Smooth muscle cell (in vitro differentiated cells): ENCODE results near the gene ZNF225. TPM values are rescaled to one million over a fixed set of nuclear protein-coding genes. Genes with fewer than 3 reads are reported as not detected.
"Not testable (repeated sequence)": the region's sequence is repeated elsewhere in the genome, so short reads cannot be mapped to it uniquely, and the experiment has no call there.

Source experiments
- DNase-seq: peaks from one replicate; lab custom pipeline; 2025; ENCODE audit not compliant: unreplicated experiment; lab: John Stamatoyannopoulos, UW
- H2AFZ ChIP-seq: fragments of 200-600 bp; sonication (generic); 2 replicates; pipeline ENCODE4 v1.6.0; 2016; ENCODE audit warnings: antibody characterized with exemption, low read depth, mild to moderate bottlenecking
- H3F3A ChIP-seq: fragments of 200-600 bp; sonication (generic); 2 replicates; pipeline ENCODE4 v1.6.0; 2017; ENCODE audit warnings: antibody characterized with exemption, low read depth
- H3K27ac ChIP-seq: fragments of 200-600 bp; sonication (generic); 2 replicates; pipeline ENCODE4 v1.5.1; 2016; ENCODE audit warnings: low read depth, mild to moderate bottlenecking
- H3K27me3 ChIP-seq: fragments of 200-600 bp; sonication (generic); 2 replicates; pipeline ENCODE4 v1.6.1; 2016; ENCODE audit warnings: low read depth, mild to moderate bottlenecking
- H3K36me3 ChIP-seq: fragments of 200-600 bp; sonication (generic); 2 replicates; pipeline ENCODE4 v1.5.1; 2016; ENCODE audit warnings: low read depth
- H3K4me1 ChIP-seq: fragments of 200-600 bp; sonication (generic); 2 replicates; pipeline ENCODE4 v1.5.1; 2016; ENCODE audit warnings: low read depth
- H3K4me2 ChIP-seq: fragments of 200-600 bp; sonication (generic); 2 replicates; pipeline ENCODE4 v1.6.0; 2016; ENCODE audit warnings: mild to moderate bottlenecking
- H3K4me3 ChIP-seq: fragments of 200-600 bp; sonication (generic); 2 replicates; pipeline ENCODE4 v1.5.1; 2016; ENCODE audit warnings: mild to moderate bottlenecking
- H3K79me2 ChIP-seq: fragments of 200-600 bp; sonication (generic); 2 replicates; pipeline ENCODE4 v1.6.0; 2016; ENCODE audit warnings: low read depth, mild to moderate bottlenecking
- H3K9ac ChIP-seq: fragments of 200-600 bp; sonication (generic); 2 replicates; pipeline ENCODE4 v1.6.0; 2016; ENCODE audit warnings: low read depth
- H3K9me3 ChIP-seq: fragments of 200-600 bp; sonication (generic); replicated peaks from 2 replicates; pipeline ENCODE4 v1.5.1; 2016; ENCODE audit warnings: low read depth
- H4K20me1 ChIP-seq: fragments of 200-600 bp; sonication (generic); 2 replicates; pipeline ENCODE4 v1.6.0; 2016; ENCODE audit warnings: low read depth
- WGBS: methylation state at CpG from one replicate; pipeline ENCODE4 v1.1.7; 2016; ENCODE audit warnings: low lambda C conversion rate; 5-methylcytosine and 5-hydroxymethylcytosine counted together
- polyA plus RNA-seq: library from polyadenylated mRNA; unstranded; fragments of >200 nt; fragmentation: Nextera tagmentation; extraction: Ambion mirVana; gene quantifications from 2 replicates; pipeline ENCODE4 v1.2.1, GENCODE V29; 2016
- total RNA-seq: library from RNA; depleted of rRNA; stranded (reverse); fragments of >200 nt; gene quantifications from 2 replicates; pipeline ENCODE4 v1.2.3, GENCODE V29; 2014
- TF ChIP-seq, protein P1 (sequence below): fragments of 200-600 bp; sonication (generic); IDR thresholded peaks from 2 replicates; pipeline ENCODE4 v1.5.1; 2017; ENCODE audit warnings: borderline replicate concordance, mild to moderate bottlenecking, antibody characterized with exemption; ENCODE audit not compliant: insufficient read depth, poor library complexity, severe bottlenecking

The ZNF225 gene
- total and polyA plus RNA-seq, 2 experiments from 2014 or later: 3.1 to 3.3 TPM

GRCh38 chr19:44109458-44109857, 3.7 kb upstream of the ZNF225 start:
- peaks cover 29% of the 10 kb centered on the region for H3K9me3 ChIP-seq
- peaks cover 34% of the 10 kb centered on the region for H3K36me3 ChIP-seq
- H3K4me2 ChIP-seq: no peak overlapping the region
- no peak for DNase-seq
- H3K27me3 ChIP-seq: no peaks in the 10 kb centered on the region
- no peak overlapping the region for H3K4me3 ChIP-seq
- H3K4me1 ChIP-seq: peaks cover 6% of the 10 kb centered on the region
- H4K20me1 ChIP-seq: no peaks in the 10 kb centered on the region
- H2AFZ ChIP-seq: no peak overlapping the region
- H3F3A ChIP-seq: peaks cover 4% of the 10 kb centered on the region
- TF ChIP-seq, protein P1, sequence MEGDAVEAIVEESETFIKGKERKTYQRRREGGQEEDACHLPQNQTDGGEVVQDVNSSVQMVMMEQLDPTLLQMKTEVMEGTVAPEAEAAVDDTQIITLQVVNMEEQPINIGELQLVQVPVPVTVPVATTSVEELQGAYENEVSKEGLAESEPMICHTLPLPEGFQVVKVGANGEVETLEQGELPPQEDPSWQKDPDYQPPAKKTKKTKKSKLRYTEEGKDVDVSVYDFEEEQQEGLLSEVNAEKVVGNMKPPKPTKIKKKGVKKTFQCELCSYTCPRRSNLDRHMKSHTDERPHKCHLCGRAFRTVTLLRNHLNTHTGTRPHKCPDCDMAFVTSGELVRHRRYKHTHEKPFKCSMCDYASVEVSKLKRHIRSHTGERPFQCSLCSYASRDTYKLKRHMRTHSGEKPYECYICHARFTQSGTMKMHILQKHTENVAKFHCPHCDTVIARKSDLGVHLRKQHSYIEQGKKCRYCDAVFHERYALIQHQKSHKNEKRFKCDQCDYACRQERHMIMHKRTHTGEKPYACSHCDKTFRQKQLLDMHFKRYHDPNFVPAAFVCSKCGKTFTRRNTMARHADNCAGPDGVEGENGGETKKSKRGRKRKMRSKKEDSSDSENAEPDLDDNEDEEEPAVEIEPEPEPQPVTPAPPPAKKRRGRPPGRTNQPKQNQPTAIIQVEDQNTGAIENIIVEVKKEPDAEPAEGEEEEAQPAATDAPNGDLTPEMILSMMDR: no peak
- H3K27ac ChIP-seq: no peak overlapping the region
- H3K9ac ChIP-seq: no peak overlapping the region
- peaks cover 8% of the 10 kb centered on the region for H3K79me2 ChIP-seq

GRCh38 chr19:44111910-44112463, 1.2 kb upstream of the ZNF225 start:
- H3K79me2 ChIP-seq: peaks cover 20% of the 10 kb centered on the region
- no peak for DNase-seq
- peak overlapping the region; percentile 91 for H3K4me2 ChIP-seq
- H3K9me3 ChIP-seq: peaks cover 15% of the 10 kb centered on the region
- peaks cover 28% of the 10 kb centered on the region for H3K36me3 ChIP-seq
- H3F3A ChIP-seq: peaks cover 4% of the 10 kb centered on the region
- WGBS: 16% methylated on average over 17 of the region's 17 CpGs
- peak overlapping the region; percentile 61 for H3K9ac ChIP-seq
- H3K4me1 ChIP-seq: peaks cover 8% of the 10 kb centered on the region
- peak overlapping the region; percentile 79 for H3K4me3 ChIP-seq
- H2AFZ ChIP-seq: peak overlapping the region; percentile 78
- TF ChIP-seq, protein P1: no peak
- H3K27me3 ChIP-seq: no peaks in the 10 kb centered on the region
- H3K27ac ChIP-seq: peak overlapping the region; percentile 58
- no peaks in the 10 kb centered on the region for H4K20me1 ChIP-seq

DNA sequence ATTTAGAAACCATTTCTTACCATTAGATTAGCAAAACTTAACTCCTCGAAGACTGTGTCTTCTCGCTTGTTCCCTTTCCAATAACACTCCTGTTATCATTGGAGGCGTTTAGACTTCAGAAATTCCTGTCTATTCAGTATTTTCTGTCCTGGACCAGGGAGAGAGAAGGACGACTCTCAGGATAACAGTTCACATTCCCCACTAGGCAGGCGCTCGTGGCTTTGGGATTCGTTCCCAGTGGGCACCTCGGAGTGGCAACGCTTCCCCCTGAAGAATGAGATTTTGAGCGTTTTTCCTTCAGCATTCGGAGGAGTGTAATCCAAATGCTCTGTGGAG, 429 bp upstream of the ZNF225 start:
- H3K27me3 ChIP-seq: no peaks in the 10 kb centered on the region
- H3K4me3 ChIP-seq: peak overlapping the region; percentile 79
- peaks cover 24% of the 10 kb centered on the region for H3K36me3 ChIP-seq
- DNase-seq: no peak
- H3K79me2 ChIP-seq: peaks cover 20% of the 10 kb centered on the region
- H3K4me2 ChIP-seq: peak overlapping the region; percentile 91
- H3K27ac ChIP-seq: peak overlapping the region; percentile 58
- H3K9ac ChIP-seq: peak overlapping the region; percentile 61
- peaks cover 8% of the 10 kb centered on the region for H3K4me1 ChIP-seq
- under 1% methylated on average over 11 of the region's 11 CpGs for WGBS
- peak overlapping the region; percentile 78 for H2AFZ ChIP-seq
- peaks cover 9% of the 10 kb centered on the region for H3K9me3 ChIP-seq
- TF ChIP-seq, protein P1: no peak
- peaks cover 4% of the 10 kb centered on the region for H3F3A ChIP-seq
- no peaks in the 10 kb centered on the region for H4K20me1 ChIP-seq

DNA sequence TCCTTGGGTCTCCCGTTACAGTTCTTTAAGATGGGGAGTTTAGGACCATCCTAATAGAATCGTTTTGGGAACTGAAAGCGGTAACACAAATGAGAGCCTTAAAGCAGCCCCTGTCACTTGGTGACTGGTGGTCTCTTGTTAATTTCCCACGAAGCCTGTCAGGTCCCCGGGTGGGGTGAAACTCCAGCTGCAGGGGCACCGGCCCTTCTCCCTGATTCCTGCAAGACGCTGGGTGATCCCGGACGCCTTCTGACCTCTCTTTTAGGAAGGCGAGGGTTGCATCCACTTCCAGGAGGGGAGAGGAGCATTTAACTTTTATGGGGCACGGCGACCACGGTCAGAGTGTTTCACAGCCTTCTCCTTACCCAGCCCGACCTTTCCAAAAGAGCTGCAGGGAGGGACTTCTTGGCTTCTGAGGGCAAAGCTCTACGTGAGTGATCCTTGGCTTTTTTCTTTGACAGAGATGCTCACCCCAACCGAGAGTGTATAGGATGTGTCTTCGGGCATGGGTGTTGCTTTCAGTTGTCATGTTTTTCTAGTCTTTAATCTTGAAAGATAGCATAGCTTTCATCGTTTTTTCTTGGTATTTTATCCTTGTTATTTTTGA, 688 bp downstream of the ZNF225 start:
- peaks cover 8% of the 10 kb centered on the region for H3K4me1 ChIP-seq
- H3K4me2 ChIP-seq: peak overlapping the region; percentile 91
- peak overlapping the region; percentile 96 for H2AFZ ChIP-seq
- TF ChIP-seq, protein P1: no peak
- no peak for DNase-seq
- peak overlapping the region; percentile 79 for H3K4me3 ChIP-seq
- H3K36me3 ChIP-seq: peaks cover 16% of the 10 kb centered on the region
- H3K79me2 ChIP-seq: peaks cover 20% of the 10 kb centered on the region
- H3K27ac ChIP-seq: peak overlapping the region; percentile 25
- WGBS: 6% methylated on average over 18 of the region's 18 CpGs
- H3K27me3 ChIP-seq: no peaks in the 10 kb centered on the region
- H3F3A ChIP-seq: peaks cover 4% of the 10 kb centered on the region
- peak overlapping the region; percentile 62 for H3K9ac ChIP-seq
- H4K20me1 ChIP-seq: no peaks in the 10 kb centered on the region
- H3K9me3 ChIP-seq: no peaks in the 10 kb centered on the region

DNA sequence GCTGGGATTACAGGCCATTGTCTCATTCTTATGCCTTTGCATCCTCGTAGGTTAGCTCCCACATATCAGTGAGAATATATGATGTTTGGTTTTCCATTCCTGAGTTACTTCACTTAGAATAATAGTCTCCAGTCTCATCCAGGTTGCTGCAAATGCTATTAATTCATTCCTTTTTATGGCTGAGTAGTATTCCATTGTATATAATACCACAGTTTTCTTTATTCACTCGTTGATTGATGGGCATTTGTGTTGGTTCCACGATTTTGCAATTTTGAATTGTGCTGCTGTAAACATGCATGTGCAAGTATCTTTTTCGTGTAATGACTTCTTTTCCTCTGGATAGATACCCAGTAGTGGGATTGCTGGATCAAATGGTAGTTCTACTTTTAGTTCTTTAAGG, 8.0 kb downstream of the ZNF225 start:
- not testable (repeated sequence) for H3F3A ChIP-seq, H4K20me1 ChIP-seq, H3K27me3 ChIP-seq, H2AFZ ChIP-seq, H3K27ac ChIP-seq, H3K4me1 ChIP-seq, H3K79me2 ChIP-seq, DNase-seq, H3K4me3 ChIP-seq, H3K9ac ChIP-seq, H3K4me2 ChIP-seq
- H3K9me3 ChIP-seq: peaks cover 17% of the 10 kb centered on the region
- 95% methylated on average over 4 of the region's 4 CpGs for WGBS
- peaks cover 51% of the 10 kb centered on the region for H3K36me3 ChIP-seq
